ENCODE data around the gene EFNA1. TPM values are rescaled to one million over a fixed set of nuclear protein-coding genes. Genes with fewer than 3 reads are reported as not detected.

Gene EFNA1
- total and polyA plus RNA-seq, 4 donors: 58.6 to 236 (median 179) TPM

DNA sequence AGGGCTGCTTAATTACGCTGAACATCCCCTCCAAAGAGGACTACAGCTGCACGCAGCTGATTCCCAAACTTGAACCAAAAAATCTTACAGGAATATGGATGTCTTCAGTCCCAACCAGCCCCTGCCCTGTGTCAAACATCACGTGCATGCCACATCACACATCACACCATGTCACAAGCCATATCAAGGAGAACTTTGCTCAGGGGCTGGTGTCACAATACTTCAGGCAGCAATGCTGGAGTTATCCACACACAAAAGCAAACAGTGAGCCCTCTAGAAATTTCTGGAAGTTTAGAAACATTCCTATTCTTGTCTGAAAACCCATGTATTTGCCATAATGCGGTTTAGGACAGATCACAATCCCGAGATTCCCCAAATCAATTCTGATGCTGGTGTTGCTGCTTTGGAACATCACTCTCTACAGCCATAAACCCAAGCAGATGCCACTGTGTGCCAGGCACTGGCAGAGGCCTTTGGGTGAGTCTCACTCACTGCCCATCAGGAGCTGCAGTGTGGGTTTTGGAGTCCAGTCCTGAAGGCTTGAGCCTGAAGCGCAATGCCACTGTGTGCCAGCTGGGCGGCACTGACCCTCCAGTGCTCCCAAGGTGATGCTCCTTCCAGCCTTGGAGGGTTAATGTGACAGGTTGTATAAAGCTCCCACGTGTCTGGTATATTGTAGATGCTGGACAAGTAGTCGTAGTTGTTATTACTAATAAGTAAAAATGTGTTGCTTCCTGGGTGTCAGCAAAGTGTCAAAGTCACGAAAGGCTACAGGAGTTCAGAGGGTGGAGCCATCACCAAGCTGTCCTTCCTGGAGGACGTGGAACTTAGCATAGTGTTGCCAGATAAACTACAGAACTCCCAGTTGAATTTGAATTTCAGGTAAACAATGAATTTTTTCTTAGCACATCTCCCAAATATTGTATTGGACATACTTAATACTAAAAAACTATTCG lies 20.1 kb upstream of the EFNA1 start (continued):
- TF ChIP-seq JUND (IDR thresholded peaks at IDR 0.05) (peak in 1 of 2 donors; percentile 50), YY1 (IDR thresholded peaks at IDR 0.05) (peak; percentile 86), GABPA (IDR thresholded peaks at IDR 0.05 in 1 of 2, conservative IDR thresholded peaks at IDR 0.05 in 1 of 2) (peak in 1 of 2 donors; percentile 20), RXRA (IDR thresholded peaks at IDR 0.05) (peak; percentile 74 to 93), TAF1 (conservative IDR thresholded peaks at IDR 0.05) (peak; percentile 48)
- TF ChIP-seq, protein P1, sequence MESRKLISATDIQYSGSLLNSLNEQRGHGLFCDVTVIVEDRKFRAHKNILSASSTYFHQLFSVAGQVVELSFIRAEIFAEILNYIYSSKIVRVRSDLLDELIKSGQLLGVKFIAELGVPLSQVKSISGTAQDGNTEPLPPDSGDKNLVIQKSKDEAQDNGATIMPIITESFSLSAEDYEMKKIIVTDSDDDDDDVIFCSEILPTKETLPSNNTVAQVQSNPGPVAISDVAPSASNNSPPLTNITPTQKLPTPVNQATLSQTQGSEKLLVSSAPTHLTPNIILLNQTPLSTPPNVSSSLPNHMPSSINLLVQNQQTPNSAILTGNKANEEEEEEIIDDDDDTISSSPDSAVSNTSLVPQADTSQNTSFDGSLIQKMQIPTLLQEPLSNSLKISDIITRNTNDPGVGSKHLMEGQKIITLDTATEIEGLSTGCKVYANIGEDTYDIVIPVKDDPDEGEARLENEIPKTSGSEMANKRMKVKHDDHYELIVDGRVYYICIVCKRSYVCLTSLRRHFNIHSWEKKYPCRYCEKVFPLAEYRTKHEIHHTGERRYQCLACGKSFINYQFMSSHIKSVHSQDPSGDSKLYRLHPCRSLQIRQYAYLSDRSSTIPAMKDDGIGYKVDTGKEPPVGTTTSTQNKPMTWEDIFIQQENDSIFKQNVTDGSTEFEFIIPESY (IDR thresholded peaks at IDR 0.05): peak; percentile 72

DNA sequence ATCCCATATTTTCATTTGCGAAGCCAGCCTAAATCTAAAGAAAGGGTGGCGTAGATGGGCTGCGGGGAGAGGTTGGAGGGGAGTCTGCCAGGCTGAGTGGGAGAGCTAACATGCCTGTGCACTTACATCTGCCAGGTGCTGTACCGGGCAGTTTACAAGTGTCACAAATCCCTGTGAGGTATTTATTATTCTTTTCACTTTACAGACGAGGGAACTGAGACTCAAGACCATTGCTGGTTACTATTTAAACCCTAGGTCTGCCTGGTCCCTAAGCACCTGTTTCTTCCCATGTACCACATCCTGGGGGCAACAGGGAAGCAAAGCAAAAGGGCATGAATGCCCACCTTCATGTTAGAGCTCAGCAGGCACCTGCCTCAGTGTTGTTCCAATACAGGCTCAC lies 19.4 kb upstream of the EFNA1 start:
- no peaks in the 10 kb centered on the region for H3K27me3 ChIP-seq (ENCODE audit: control insufficient read depth in 4 of 4, insufficient read depth in 4 of 4, low read length in 3 of 4)
- H3K9me3 ChIP-seq (ENCODE audit: control insufficient read depth in 4 of 4, low read length in 3 of 4): no peaks in the 10 kb centered on the region
- no peak for TF ChIP-seq HNF4G (IDR thresholded peaks at IDR 0.05)
- TF ChIP-seq RXRA (IDR thresholded peaks at IDR 0.05): no peak
- no peak for TF ChIP-seq RAD21 (IDR thresholded peaks at IDR 0.05)
- TF ChIP-seq, protein P2, sequence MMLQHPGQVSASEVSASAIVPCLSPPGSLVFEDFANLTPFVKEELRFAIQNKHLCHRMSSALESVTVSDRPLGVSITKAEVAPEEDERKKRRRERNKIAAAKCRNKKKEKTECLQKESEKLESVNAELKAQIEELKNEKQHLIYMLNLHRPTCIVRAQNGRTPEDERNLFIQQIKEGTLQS (IDR thresholded peaks at IDR 0.05): no peak
- no peak for TF ChIP-seq FOXA2 (IDR thresholded peaks at IDR 0.05)
- TF ChIP-seq YY1 (IDR thresholded peaks at IDR 0.05): no peak
- no peak for TF ChIP-seq HNF4A (conservative IDR thresholded peaks at IDR 0.05)
- no peak for TF ChIP-seq JUND (IDR thresholded peaks at IDR 0.05)
- no peak for TF ChIP-seq FOXA1 (IDR thresholded peaks at IDR 0.05)
- no peak for TF ChIP-seq EGR1 (IDR thresholded peaks at IDR 0.05; ENCODE audit: low read depth in 2 of 2)
- no peak for TF ChIP-seq NR2F2 (IDR thresholded peaks at IDR 0.05)
- TF ChIP-seq, protein P3, sequence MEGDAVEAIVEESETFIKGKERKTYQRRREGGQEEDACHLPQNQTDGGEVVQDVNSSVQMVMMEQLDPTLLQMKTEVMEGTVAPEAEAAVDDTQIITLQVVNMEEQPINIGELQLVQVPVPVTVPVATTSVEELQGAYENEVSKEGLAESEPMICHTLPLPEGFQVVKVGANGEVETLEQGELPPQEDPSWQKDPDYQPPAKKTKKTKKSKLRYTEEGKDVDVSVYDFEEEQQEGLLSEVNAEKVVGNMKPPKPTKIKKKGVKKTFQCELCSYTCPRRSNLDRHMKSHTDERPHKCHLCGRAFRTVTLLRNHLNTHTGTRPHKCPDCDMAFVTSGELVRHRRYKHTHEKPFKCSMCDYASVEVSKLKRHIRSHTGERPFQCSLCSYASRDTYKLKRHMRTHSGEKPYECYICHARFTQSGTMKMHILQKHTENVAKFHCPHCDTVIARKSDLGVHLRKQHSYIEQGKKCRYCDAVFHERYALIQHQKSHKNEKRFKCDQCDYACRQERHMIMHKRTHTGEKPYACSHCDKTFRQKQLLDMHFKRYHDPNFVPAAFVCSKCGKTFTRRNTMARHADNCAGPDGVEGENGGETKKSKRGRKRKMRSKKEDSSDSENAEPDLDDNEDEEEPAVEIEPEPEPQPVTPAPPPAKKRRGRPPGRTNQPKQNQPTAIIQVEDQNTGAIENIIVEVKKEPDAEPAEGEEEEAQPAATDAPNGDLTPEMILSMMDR (IDR thresholded peaks at IDR 0.05; ENCODE audit: low read depth, low read length, missing input control): no peak
- TF ChIP-seq, protein P4, sequence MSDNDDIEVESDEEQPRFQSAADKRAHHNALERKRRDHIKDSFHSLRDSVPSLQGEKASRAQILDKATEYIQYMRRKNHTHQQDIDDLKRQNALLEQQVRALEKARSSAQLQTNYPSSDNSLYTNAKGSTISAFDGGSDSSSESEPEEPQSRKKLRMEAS (IDR thresholded peaks at IDR 0.05): no peak
- WGBS: 45% methylated on average over 5 of the region's 5 CpGs
- H3K27ac ChIP-seq (ENCODE audit: low read depth in 1 of 2, low read length in 2 of 2): peak overlapping the region; percentile 95 to 100
- H3K9ac ChIP-seq (ENCODE audit: low read depth in 1 of 2, low read length in 2 of 2): peak overlapping the region; percentile 96 to 97
- peaks cover 3 to 35% (median 14%) of the 10 kb centered on the region in 4 donors for H3K4me1 ChIP-seq (ENCODE audit: control insufficient read depth in 4 of 4, insufficient read depth in 4 of 4, low read length in 3 of 4)
- H3K36me3 ChIP-seq (ENCODE audit: control insufficient read depth in 4 of 4, insufficient read depth in 3 of 4, low read depth in 1 of 4, low read length in 3 of 4): no peaks in the 10 kb centered on the region
- H3K4me3 ChIP-seq (ENCODE audit: low read depth in 1 of 3, low read length in 3 of 3): peak overlapping the region; percentile 5 to 35 (median 30)
- no peak for DNase-seq (ENCODE audit: low spot score)

DNA sequence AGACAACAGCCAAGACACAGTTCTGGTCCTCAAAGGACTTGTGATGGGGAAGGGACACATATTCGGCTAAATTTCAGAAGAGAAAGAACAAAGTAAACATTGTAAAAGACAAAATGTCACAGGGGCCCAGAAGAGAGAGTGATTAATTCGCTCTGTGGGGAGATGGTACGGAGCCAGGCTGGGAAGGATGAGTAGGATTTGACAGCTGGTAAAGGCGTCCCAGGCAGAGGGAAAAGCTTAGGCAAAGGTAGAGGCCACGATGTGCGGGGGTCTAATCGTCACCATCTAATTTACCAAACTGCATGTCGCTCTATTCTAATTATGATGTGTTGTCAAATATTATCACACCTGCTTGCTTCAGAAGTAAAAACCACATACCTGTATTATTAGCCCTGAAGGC lies 17.3 kb upstream of the EFNA1 start:
- 91% methylated on average over 8 of the region's 8 CpGs for WGBS
- H3K27ac ChIP-seq (ENCODE audit: low read depth in 1 of 2, low read length in 2 of 2): no peak overlapping the region
- no peak overlapping the region for H3K4me3 ChIP-seq (ENCODE audit: low read depth in 1 of 3, low read length in 3 of 3)
- H3K27me3 ChIP-seq (ENCODE audit: control insufficient read depth in 4 of 4, insufficient read depth in 4 of 4, low read length in 3 of 4): no peaks in the 10 kb centered on the region
- peaks cover 0 to 19% (median 6%) of the 10 kb centered on the region in 4 donors for H3K4me1 ChIP-seq (ENCODE audit: control insufficient read depth in 4 of 4, insufficient read depth in 4 of 4, low read length in 3 of 4)
- H3K9ac ChIP-seq (ENCODE audit: low read depth in 1 of 2, low read length in 2 of 2): no peak overlapping the region
- no peak for DNase-seq (ENCODE audit: low spot score)
- no peaks in the 10 kb centered on the region for H3K36me3 ChIP-seq (ENCODE audit: control insufficient read depth in 4 of 4, insufficient read depth in 3 of 4, low read depth in 1 of 4, low read length in 3 of 4)
- no peaks in the 10 kb centered on the region for H3K9me3 ChIP-seq (ENCODE audit: control insufficient read depth in 4 of 4, low read length in 3 of 4)
- no peak for TF ChIP-seq RAD21 (IDR thresholded peaks at IDR 0.05)
- TF ChIP-seq, protein P5, sequence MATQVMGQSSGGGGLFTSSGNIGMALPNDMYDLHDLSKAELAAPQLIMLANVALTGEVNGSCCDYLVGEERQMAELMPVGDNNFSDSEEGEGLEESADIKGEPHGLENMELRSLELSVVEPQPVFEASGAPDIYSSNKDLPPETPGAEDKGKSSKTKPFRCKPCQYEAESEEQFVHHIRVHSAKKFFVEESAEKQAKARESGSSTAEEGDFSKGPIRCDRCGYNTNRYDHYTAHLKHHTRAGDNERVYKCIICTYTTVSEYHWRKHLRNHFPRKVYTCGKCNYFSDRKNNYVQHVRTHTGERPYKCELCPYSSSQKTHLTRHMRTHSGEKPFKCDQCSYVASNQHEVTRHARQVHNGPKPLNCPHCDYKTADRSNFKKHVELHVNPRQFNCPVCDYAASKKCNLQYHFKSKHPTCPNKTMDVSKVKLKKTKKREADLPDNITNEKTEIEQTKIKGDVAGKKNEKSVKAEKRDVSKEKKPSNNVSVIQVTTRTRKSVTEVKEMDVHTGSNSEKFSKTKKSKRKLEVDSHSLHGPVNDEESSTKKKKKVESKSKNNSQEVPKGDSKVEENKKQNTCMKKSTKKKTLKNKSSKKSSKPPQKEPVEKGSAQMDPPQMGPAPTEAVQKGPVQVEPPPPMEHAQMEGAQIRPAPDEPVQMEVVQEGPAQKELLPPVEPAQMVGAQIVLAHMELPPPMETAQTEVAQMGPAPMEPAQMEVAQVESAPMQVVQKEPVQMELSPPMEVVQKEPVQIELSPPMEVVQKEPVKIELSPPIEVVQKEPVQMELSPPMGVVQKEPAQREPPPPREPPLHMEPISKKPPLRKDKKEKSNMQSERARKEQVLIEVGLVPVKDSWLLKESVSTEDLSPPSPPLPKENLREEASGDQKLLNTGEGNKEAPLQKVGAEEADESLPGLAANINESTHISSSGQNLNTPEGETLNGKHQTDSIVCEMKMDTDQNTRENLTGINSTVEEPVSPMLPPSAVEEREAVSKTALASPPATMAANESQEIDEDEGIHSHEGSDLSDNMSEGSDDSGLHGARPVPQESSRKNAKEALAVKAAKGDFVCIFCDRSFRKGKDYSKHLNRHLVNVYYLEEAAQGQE (IDR thresholded peaks at IDR 0.05): no peak
- TF ChIP-seq, protein P4 (IDR thresholded peaks at IDR 0.05): no peak
- TF ChIP-seq HNF4G (IDR thresholded peaks at IDR 0.05): no peak
- no peak for TF ChIP-seq GABPA (IDR thresholded peaks at IDR 0.05 in 1 of 2, conservative IDR thresholded peaks at IDR 0.05 in 1 of 2)
- no peak for TF ChIP-seq YY1 (IDR thresholded peaks at IDR 0.05)
- no peak for TF ChIP-seq FOXA1 (IDR thresholded peaks at IDR 0.05)
- TF ChIP-seq SP1 (IDR thresholded peaks at IDR 0.05): no peak
- TF ChIP-seq JUND (IDR thresholded peaks at IDR 0.05): no peak
- TF ChIP-seq HNF4A (conservative IDR thresholded peaks at IDR 0.05): no peak
- TF ChIP-seq EGR1 (IDR thresholded peaks at IDR 0.05; ENCODE audit: low read depth in 2 of 2): no peak
- TF ChIP-seq NR2F2 (IDR thresholded peaks at IDR 0.05): no peak
- no peak for TF ChIP-seq FOXA2 (IDR thresholded peaks at IDR 0.05)
- no peak for TF ChIP-seq TAF1 (conservative IDR thresholded peaks at IDR 0.05)

Data from liver (tissue), 9 donors.